Mucosa of descending colon (tissue), 3 donors: ENCODE measurements around the gene MTCL1. TPM values are rescaled to one million over a fixed set of nuclear protein-coding genes. Genes with fewer than 3 reads are reported as not detected.
A peak's percentile ranks its signal among the peaks of the same experiment; 100 is the strongest.

Source experiments
- ATAC-seq: fragments of 200-7000 bp; cut with Tn5 transposase; one replicate; pipeline ENCODE4 v1.9.1; 2020; ENCODE audit warnings: mild to moderate bottlenecking, moderate library complexity
- DNase-seq, 3 donors: peaks; one replicate each; pipeline ENCODE4 v3.0.0-alpha.2; 2020
- H3K36me3 ChIP-seq: fragments of 200-600 bp; one replicate; pipeline ENCODE4 v1.8.0; 2021; ENCODE audit warnings: low read depth, mild to moderate bottlenecking
- H3K4me1 ChIP-seq: fragments of 200-600 bp; one replicate; pipeline ENCODE4 v1.8.0; 2021; ENCODE audit warnings: low read depth, mild to moderate bottlenecking
- H3K4me3 ChIP-seq: fragments of 200-600 bp; one replicate; pipeline ENCODE4 v1.8.0; 2021; ENCODE audit warnings: mild to moderate bottlenecking
- H3K9me3 ChIP-seq: fragments of 200-600 bp; one replicate; pipeline ENCODE4 v1.8.0; 2021; ENCODE audit warnings: mild to moderate bottlenecking
- CTCF ChIP-seq: fragments of 200-600 bp; IDR thresholded peaks from one replicate; pipeline ENCODE4 v1.8.0; 2022; ENCODE audit warnings: antibody characterized with exemption, mild to moderate bottlenecking
- intact Hi-C, 2 donors: fragments of 100-400 bp; cut with DNase I in 1 of 2; cut with micrococcal nuclease in 1 of 2; formaldehyde crosslinking; loops; one replicate each; pipeline versions ENCODE4 v1.11.0 to v1.11.1; 2022; cut with DNase I, micrococcal nuclease
- total RNA-seq, 3 donors: library from RNA; stranded (reverse); fragmentation: NEBNext Ultra II Directional in 2 of 3; extraction: Animal tissue kit (Norgen Biotek cat#: 25700) in 2 of 3; gene quantifications; one replicate each; pipeline versions ENCODE4 v1.2.1 to v1.2.4, GENCODE V29; 2021 to 2023
- donor health status: DM: no; HTN: no; CAD: no; lungs with moderate emphysema.
- donor health status: DM: no; HTN: no; CAD: no.
- donor health status: DM: no; HTN: yes; CAD: no.

MTCL1 gene
- total RNA-seq, 3 donors from 2014 or later, result 4.1 to 141 (median 15.4) TPM

GRCh38 chr18:8715599-8715998, 10.2 kb downstream of the MTCL1 start:
- no peak for TF ChIP-seq CTCF
- ATAC-seq (no peak), DNase-seq (no peak)
- Histone ChIP-seq H3K9me3 (no peaks in the 10 kb centered on the region), H3K4me1 (peaks cover 5% of the 10 kb centered on the region), H3K36me3 (no peaks in the 10 kb centered on the region), H3K4me3 (no peak overlapping the region)
- intact Hi-C loops, result no loop called here

DNA sequence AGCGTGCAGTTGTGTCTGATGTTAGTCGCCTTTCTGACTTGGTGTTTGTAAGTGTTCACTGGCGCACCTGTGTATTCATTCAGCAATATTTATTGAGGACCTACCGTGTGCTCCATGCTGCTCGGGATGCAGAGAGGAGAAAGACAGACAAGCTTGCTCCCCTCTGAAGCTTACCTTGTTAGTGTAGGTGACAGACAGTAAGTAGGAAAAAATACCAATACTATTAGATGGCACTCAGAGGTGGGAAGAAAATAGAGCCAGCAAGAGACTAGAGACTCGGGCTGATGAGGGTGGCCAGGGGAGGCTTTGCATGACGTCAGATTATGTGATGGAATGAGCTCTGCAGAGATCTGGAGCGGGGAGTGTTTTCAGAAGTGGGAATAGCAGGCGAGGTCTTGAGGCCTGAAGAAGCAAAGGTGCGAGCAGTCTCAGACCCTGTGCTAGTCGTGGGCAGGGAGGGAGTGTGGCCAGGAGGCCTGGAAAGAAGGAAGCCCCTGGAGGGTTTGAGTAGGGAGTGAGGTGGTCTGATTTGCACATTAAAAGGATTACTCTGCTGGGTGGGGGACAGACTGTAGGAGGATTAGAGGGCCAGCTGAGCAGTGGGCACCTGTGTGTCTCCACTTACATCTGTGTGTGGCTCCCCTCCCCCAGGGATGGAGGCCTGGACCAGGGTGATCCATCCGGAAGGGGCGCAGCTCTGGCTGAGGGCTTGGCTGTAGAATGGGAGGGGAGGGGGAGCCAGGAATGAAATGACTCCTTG, 11.8 kb downstream of the MTCL1 start:
- Histone ChIP-seq H3K9me3 (no peaks in the 10 kb centered on the region), H3K4me1 (peaks cover 5% of the 10 kb centered on the region), H3K36me3 (no peaks in the 10 kb centered on the region), H3K4me3 (no peak overlapping the region)
- DNase-seq (no peak), ATAC-seq (no peak)
- TF ChIP-seq CTCF, result no peak
- intact Hi-C loops, result no loop called here

- DNase-seq, result no peak
- TF ChIP-seq CTCF, result no peak
- Histone ChIP-seq H3K4me3 (no peak overlapping the region), H3K9me3 (no peaks in the 10 kb centered on the region), H3K4me1 (peaks cover 11% of the 10 kb centered on the region), H3K36me3 (no peaks in the 10 kb centered on the region)
- intact Hi-C loops, result no loop called here
- ATAC-seq, result no peak
Observed at GRCh38 chr18:8718401-8718913, 13.1 kb downstream of the MTCL1 start.

- peaks cover 12% of the 10 kb centered on the region for H3K4me1 ChIP-seq
- no peaks in the 10 kb centered on the region for H3K9me3 ChIP-seq
- intact Hi-C loops, result no loop called here
- TF ChIP-seq CTCF, result no peak
- no peak overlapping the region for H3K4me3 ChIP-seq
- H3K36me3 ChIP-seq, result no peaks in the 10 kb centered on the region
- DNase-seq (no peak), ATAC-seq (peak; percentile 84)
Observed at GRCh38 chr18:8719192-8719591, 13.8 kb downstream of the MTCL1 start.

GRCh38 chr18:8720141-8720540, 14.8 kb downstream of the MTCL1 start:
- ATAC-seq, result no peak
- TF ChIP-seq CTCF, result no peak
- peaks cover 12% of the 10 kb centered on the region for H3K4me1 ChIP-seq

More at GRCh38 chr18:8720141-8720540, 14.8 kb downstream of the MTCL1 start:
- Histone ChIP-seq H3K36me3 (no peaks in the 10 kb centered on the region), H3K9me3 (no peaks in the 10 kb centered on the region), H3K4me3 (no peak overlapping the region)
- intact Hi-C loops, result no loop called here
- no peak for DNase-seq
